ENCODE data around the gene EPHA4. TPM values are rescaled to one million over a fixed set of nuclear protein-coding genes. Genes with fewer than 3 reads are reported as not detected.

Gene EPHA4
- total and polyA plus RNA-seq, 8 donors = 0.56 to 28.1 (median 5.8) TPM; not detected in 1

DNA sequence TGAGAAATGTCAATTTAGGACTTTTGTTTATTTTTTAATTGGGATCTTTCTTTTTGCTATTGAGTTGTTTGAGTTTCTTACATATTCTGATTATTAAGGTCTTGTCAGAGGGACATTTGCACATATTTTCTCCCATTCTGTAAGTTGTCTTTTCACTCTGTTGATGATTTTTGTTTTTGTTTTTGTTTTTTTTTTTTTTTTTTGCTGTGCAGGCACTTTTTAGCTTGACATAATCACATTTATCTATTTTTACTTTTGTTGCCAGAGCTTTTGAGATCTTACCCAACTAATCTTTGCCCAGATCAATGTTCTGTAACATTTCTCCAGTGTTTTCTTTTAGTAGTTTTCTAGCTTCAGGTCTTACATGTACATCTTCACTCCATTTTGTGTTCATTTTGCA, 166.6 kb downstream of the EPHA4 start:
- TF ChIP-seq, protein P1, sequence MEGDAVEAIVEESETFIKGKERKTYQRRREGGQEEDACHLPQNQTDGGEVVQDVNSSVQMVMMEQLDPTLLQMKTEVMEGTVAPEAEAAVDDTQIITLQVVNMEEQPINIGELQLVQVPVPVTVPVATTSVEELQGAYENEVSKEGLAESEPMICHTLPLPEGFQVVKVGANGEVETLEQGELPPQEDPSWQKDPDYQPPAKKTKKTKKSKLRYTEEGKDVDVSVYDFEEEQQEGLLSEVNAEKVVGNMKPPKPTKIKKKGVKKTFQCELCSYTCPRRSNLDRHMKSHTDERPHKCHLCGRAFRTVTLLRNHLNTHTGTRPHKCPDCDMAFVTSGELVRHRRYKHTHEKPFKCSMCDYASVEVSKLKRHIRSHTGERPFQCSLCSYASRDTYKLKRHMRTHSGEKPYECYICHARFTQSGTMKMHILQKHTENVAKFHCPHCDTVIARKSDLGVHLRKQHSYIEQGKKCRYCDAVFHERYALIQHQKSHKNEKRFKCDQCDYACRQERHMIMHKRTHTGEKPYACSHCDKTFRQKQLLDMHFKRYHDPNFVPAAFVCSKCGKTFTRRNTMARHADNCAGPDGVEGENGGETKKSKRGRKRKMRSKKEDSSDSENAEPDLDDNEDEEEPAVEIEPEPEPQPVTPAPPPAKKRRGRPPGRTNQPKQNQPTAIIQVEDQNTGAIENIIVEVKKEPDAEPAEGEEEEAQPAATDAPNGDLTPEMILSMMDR (IDR thresholded peaks at IDR 0.05) = no peak
- TF ChIP-seq POLR2A (IDR thresholded peaks at IDR 0.05) = no peak
- no peak for TF ChIP-seq EP300 (IDR thresholded peaks at IDR 0.05)
- TF ChIP-seq POLR2AphosphoS5 (IDR thresholded peaks at IDR 0.05) = no peak
- Histone ChIP-seq H3K27me3 (no peaks in the 10 kb centered on the region), H3K36me3 (no peaks in the 10 kb centered on the region), H3K4me3 (no peak overlapping the region), H3K9me3 (peaks cover 0 to 6% (median 0%) of the 10 kb centered on the region in 4 donors), H3K4me1 (no peaks in the 10 kb centered on the region), H3K27ac (no peak overlapping the region)
- intact Hi-C loops (cut with DNase I; ENCODE audit: low total_unique reads) = no loop called here
- DNase-seq = no peak

DNA sequence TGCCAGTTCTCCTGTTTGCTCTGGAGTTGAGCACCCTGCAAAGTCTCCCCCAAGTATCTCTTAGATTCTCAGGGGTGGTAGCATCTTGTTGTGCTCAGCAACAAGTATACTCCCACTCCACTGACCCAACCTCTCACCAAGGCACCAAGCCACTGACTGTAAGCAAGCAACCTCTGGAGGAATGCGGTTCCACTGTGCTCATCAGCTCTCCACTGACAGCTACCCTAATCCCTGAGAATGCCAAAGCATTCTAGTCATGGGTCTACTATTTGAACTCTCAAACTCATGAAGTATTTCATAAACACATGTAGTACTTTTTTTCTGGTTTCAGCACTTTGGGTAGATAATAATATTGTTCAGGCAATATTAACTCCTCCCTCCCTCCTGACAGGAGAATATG, 170.0 kb downstream of the EPHA4 start:
- H3K4me3 ChIP-seq = no peak overlapping the region
- H3K27me3 ChIP-seq = no peaks in the 10 kb centered on the region
- TF ChIP-seq EP300 (IDR thresholded peaks at IDR 0.05) (no peak), POLR2AphosphoS5 (IDR thresholded peaks at IDR 0.05) (no peak), POLR2A (IDR thresholded peaks at IDR 0.05) (no peak)
- TF ChIP-seq, protein P1 (IDR thresholded peaks at IDR 0.05) = no peak
- no peak for DNase-seq
- H3K36me3 ChIP-seq = no peaks in the 10 kb centered on the region
- peaks cover 0 to 6% (median 0%) of the 10 kb centered on the region in 4 donors for H3K9me3 ChIP-seq
- no peak overlapping the region for H3K27ac ChIP-seq
- intact Hi-C loops (cut with DNase I; ENCODE audit: low total_unique reads) = no loop called here
- no peaks in the 10 kb centered on the region for H3K4me1 ChIP-seq
- 72 to 89% (median 81%) methylated on average over 1 of the region's 1 CpG for WGBS, 5 donors

DNA sequence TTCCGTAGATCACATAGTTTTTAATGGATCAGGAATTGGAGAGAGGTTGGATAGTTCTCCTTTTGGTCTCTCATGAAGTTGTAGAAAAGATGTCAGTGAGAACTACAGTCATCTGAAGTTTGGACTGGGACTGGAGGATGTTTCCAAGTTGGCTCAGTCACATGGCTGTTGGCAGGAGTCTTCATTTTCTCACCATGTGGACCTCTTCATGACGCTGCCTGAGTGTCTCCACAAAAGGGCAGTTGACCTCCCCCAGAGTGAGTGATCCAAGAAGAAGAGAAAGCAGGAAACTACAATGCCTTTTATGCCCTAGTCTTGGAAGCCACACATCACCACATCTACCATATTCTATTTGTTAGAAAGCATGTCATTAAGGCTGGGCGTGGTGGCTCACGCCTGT, 171.7 kb downstream of the EPHA4 start:
- no peak for DNase-seq
- H3K27me3 ChIP-seq = no peaks in the 10 kb centered on the region
- intact Hi-C loops (cut with DNase I; ENCODE audit: low total_unique reads) = no loop called here
- H3K36me3 ChIP-seq = no peaks in the 10 kb centered on the region
- H3K4me1 ChIP-seq = no peaks in the 10 kb centered on the region
- no peak overlapping the region for H3K27ac ChIP-seq
- TF ChIP-seq POLR2AphosphoS5 (IDR thresholded peaks at IDR 0.05) = no peak
- H3K9me3 ChIP-seq = no peaks in the 10 kb centered on the region
- H3K4me3 ChIP-seq = no peak overlapping the region
- WGBS, 5 donors = 82 to 94% (median 91%) methylated on average over 4 of the region's 4 CpGs

DNA sequence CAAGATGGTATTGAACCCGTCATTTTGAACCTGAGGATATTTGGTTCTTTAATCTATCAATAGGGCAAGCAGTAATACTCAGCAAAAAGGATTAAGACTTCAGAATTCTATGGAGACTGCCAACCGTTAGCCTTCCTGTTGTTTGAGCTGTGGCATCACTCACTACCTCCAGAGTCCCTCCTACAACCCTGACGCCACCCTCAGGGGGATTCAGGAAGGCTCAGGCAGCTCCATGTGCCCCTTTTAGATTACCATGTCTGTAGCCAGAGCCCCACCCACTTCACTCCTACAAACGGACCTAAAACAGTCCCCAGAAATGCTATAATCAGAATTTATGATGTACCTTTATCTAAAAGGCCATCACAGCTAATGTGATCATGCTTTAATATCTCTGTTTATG, 172.9 kb downstream of the EPHA4 start:
- Histone ChIP-seq H3K27ac (no peak overlapping the region), H3K4me3 (no peak overlapping the region), H3K4me1 (no peaks in the 10 kb centered on the region), H3K9me3 (no peaks in the 10 kb centered on the region), H3K27me3 (no peaks in the 10 kb centered on the region), H3K36me3 (no peaks in the 10 kb centered on the region)
- DNase-seq = no peak
- no peak for TF ChIP-seq POLR2A (IDR thresholded peaks at IDR 0.05)
- no peak for TF ChIP-seq POLR2AphosphoS5 (IDR thresholded peaks at IDR 0.05)
- TF ChIP-seq, protein P1 (IDR thresholded peaks at IDR 0.05) = no peak
- no peak for TF ChIP-seq EP300 (IDR thresholded peaks at IDR 0.05)
- intact Hi-C loops (cut with DNase I; ENCODE audit: low total_unique reads) = no loop called here
- WGBS, 5 donors = 56 to 65% (median 63%) methylated on average over 4 of the region's 4 CpGs

DNA sequence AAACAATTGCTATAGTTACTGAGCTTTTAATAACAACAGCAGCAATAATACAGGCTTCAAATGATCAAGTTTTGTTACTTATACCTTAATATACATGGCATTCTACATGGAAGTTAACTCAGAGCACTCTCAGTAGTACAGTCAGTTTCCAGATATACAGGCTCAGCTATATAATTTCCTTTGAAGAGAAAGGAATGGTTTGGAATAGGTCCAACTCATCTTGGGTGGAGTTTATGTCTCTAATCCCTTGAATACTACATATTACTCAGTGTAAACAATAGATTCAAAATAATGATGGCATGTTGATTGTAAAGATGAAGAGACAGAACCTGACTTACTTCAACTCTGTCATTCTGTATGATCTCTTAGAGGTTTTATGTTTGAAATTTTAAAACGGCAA, 174.9 kb downstream of the EPHA4 start:
- Histone ChIP-seq H3K36me3 (no peaks in the 10 kb centered on the region), H3K4me1 (no peaks in the 10 kb centered on the region), H3K27me3 (no peaks in the 10 kb centered on the region), H3K4me3 (no peak overlapping the region), H3K27ac (no peak overlapping the region), H3K9me3 (no peaks in the 10 kb centered on the region)
- TF ChIP-seq POLR2A (IDR thresholded peaks at IDR 0.05) (no peak), POLR2AphosphoS5 (IDR thresholded peaks at IDR 0.05) (no peak), EP300 (IDR thresholded peaks at IDR 0.05) (no peak)
- TF ChIP-seq, protein P1 (IDR thresholded peaks at IDR 0.05) = no peak
- 66 to 91% (median 89%) methylated on average over 1 of the region's 1 CpG for WGBS, 5 donors
- no peak for DNase-seq
- intact Hi-C loops (cut with DNase I; ENCODE audit: low total_unique reads) = no loop called here

Data from stomach (tissue), 9 donors.